ENCODE results near the gene HACE1. TPM values are rescaled to one million over a fixed set of nuclear protein-coding genes. Genes with fewer than 3 reads are reported as not detected.

Gene HACE1
- total and polyA plus RNA-seq, 3 donors from 2014 or later, result 33.2 to 44.8 (median 37.4) TPM

DNA sequence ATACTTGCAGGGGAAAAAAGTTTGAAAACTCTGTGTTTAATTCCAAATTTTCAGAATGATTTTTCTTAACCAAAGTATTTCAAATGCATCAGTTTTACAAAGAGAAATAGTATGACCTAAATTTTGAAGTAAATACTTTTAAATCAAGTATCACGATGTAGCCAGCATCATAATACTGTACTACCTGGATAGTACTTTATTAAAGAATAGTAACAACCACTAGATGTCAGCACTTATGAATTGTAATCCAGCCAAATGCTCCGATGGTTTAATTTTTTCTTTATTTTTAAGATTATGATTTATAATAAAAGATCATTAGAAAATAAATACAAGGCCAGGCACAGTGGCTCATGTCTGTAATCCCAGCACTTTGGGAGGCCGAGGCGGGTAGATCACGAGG is 37.2 kb upstream of the HACE1 start:
- Histone ChIP-seq H3K27me3 (no peaks in the 10 kb centered on the region), H3K27ac (no peak overlapping the region), H3K4me3 (no peak overlapping the region), H3K9me3 (no peaks in the 10 kb centered on the region), H3K4me1 (no peaks in the 10 kb centered on the region), H3K36me3 (ENCODE audit: low read depth, missing control alignments) (no peaks in the 10 kb centered on the region)
- intact Hi-C loops (cut with DNase I; ENCODE audit: low total_unique reads), result no loop called here
- no peak for DNase-seq
- 80 to 81% methylated on average over 5 of the region's 5 CpGs for WGBS, 2 donors
- TF ChIP-seq, protein P1, sequence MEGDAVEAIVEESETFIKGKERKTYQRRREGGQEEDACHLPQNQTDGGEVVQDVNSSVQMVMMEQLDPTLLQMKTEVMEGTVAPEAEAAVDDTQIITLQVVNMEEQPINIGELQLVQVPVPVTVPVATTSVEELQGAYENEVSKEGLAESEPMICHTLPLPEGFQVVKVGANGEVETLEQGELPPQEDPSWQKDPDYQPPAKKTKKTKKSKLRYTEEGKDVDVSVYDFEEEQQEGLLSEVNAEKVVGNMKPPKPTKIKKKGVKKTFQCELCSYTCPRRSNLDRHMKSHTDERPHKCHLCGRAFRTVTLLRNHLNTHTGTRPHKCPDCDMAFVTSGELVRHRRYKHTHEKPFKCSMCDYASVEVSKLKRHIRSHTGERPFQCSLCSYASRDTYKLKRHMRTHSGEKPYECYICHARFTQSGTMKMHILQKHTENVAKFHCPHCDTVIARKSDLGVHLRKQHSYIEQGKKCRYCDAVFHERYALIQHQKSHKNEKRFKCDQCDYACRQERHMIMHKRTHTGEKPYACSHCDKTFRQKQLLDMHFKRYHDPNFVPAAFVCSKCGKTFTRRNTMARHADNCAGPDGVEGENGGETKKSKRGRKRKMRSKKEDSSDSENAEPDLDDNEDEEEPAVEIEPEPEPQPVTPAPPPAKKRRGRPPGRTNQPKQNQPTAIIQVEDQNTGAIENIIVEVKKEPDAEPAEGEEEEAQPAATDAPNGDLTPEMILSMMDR (IDR thresholded peaks at IDR 0.05), result peak in 1 of 3 experiments; percentile 24
- TF ChIP-seq POLR2A (IDR thresholded peaks at IDR 0.05), result no peak

DNA sequence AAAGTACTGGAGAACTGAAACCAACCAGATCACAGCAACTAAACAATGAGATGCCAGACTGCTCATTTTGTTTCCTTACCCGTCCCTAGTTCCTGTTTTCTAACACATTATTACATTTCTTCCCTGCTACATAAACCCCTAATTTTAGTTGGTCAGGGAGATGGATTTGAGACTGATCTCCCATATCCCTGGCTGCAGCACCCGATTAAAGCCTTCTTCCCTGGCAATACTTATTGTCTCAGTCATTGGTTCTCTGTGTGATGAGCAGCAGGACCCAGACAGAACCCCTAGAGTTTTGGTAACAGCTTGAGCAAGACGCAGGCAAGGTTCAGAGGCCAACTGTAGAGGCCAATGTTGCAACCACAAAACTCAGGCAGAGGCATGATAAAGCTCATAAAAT is 28.3 kb upstream of the HACE1 start:
- TF ChIP-seq, protein P1 (IDR thresholded peaks at IDR 0.05), result no peak
- no peak for TF ChIP-seq POLR2A (IDR thresholded peaks at IDR 0.05)
- Histone ChIP-seq H3K36me3 (ENCODE audit: low read depth, missing control alignments) (no peaks in the 10 kb centered on the region), H3K4me3 (no peak overlapping the region), H3K4me1 (no peaks in the 10 kb centered on the region), H3K27ac (no peak overlapping the region), H3K9me3 (no peaks in the 10 kb centered on the region), H3K27me3 (no peaks in the 10 kb centered on the region)
- DNase-seq, result no peak
- 81 to 85% methylated on average over 3 of the region's 3 CpGs for WGBS, 2 donors
- intact Hi-C loops (cut with DNase I; ENCODE audit: low total_unique reads), result no loop called here

DNA sequence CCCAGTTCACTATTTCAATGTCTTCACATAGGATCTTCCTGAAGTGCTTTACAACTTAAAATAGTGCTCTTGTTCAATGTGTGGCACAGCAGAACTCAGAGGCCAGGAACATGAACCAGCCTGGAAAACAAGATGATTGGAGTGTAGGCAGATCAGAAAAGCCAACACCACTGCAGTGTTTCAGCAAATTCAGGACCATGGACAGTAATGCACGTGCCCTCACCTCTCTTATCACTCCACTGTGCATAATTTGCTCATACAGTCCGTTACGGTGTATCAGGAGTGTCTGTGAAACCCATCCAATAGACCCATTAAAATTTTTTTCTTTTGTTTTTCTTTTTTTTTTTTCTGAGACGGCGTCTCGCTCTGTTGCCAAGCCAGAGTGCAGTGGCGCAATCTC is 27.6 kb upstream of the HACE1 start:
- TF ChIP-seq, protein P1 (IDR thresholded peaks at IDR 0.05), result no peak
- no peak for TF ChIP-seq POLR2A (IDR thresholded peaks at IDR 0.05)
- no peak overlapping the region for H3K27ac ChIP-seq
- intact Hi-C loops (cut with DNase I; ENCODE audit: low total_unique reads), result no loop called here
- H3K4me3 ChIP-seq, result no peak overlapping the region
- H3K27me3 ChIP-seq, result no peaks in the 10 kb centered on the region
- H3K36me3 ChIP-seq (ENCODE audit: low read depth, missing control alignments), result no peaks in the 10 kb centered on the region
- H3K9me3 ChIP-seq, result no peaks in the 10 kb centered on the region
- 61 to 69% methylated on average over 7 of the region's 7 CpGs for WGBS, 2 donors
- H3K4me1 ChIP-seq, result no peaks in the 10 kb centered on the region
- DNase-seq, result peak; percentile 27

DNA sequence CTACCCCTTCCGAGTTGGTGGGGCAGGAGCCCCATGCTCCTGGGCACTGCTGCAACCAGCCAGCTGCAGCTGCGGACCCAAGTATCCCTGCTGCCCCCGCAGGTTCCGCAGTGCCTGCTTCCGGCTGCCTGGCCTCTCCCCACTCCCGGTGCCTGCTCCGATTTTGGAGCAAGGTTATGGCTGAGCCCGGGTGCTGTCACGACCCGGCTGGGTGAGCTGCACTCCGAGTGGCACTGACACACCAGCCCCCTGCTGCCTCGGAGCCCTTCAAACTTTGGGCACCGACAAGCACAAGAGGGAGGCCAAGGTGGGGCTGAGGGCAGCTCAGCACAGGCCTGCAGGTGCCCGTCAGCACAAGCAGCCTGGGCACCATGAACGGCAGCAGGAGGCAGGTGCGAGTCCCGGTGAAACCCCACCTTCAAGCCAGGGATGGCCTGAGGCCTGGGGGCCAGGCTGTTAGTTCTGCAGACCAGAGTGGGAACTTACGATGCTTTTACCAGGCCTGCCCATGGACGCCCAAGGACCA is 25.9 kb upstream of the HACE1 start:
- no peak for DNase-seq
- intact Hi-C loops (cut with DNase I; ENCODE audit: low total_unique reads), result no loop called here
- WGBS, 2 donors, result 29 to 57% methylated on average over 2 to 14 of the region's 19 CpGs
- no peak for TF ChIP-seq POLR2A (IDR thresholded peaks at IDR 0.05)
- TF ChIP-seq, protein P1 (IDR thresholded peaks at IDR 0.05), result no peak
- no peaks in the 10 kb centered on the region for H3K4me1 ChIP-seq
- no peaks in the 10 kb centered on the region for H3K9me3 ChIP-seq
- no peaks in the 10 kb centered on the region for H3K36me3 ChIP-seq (ENCODE audit: low read depth, missing control alignments)
- no peaks in the 10 kb centered on the region for H3K27me3 ChIP-seq
- H3K27ac ChIP-seq, result no peak overlapping the region
- H3K4me3 ChIP-seq, result no peak overlapping the region

GRCh38 chr6:104884867-104885517 is 25.3 kb upstream of the HACE1 start:
- H3K4me3 ChIP-seq, result no peak overlapping the region
- H3K27ac ChIP-seq, result no peak overlapping the region
- no peaks in the 10 kb centered on the region for H3K27me3 ChIP-seq
- no peak for TF ChIP-seq POLR2A (IDR thresholded peaks at IDR 0.05)
- TF ChIP-seq, protein P1 (IDR thresholded peaks at IDR 0.05), result no peak
- DNase-seq, result no peak
- intact Hi-C loops (cut with DNase I; ENCODE audit: low total_unique reads), result no loop called here
- no peaks in the 10 kb centered on the region for H3K9me3 ChIP-seq
- no peaks in the 10 kb centered on the region for H3K4me1 ChIP-seq
- WGBS, 2 donors, result 31 to 37% methylated on average over 9 to 12 of the region's 12 CpGs
- no peaks in the 10 kb centered on the region for H3K36me3 ChIP-seq (ENCODE audit: low read depth, missing control alignments)

All from testis (tissue), 3 donors.